GM21423 (cell line): Measurements from ENCODE around the gene ALKBH5.

Experiments used
- ATAC-seq: cut with Tn5 transposase; IDR thresholded peaks from one replicate; pipeline ENCODE4 v1.9.1; 2021; ENCODE audit warnings: mild to moderate bottlenecking, moderate library complexity; ENCODE audit not compliant: unreplicated experiment

ALKBH5 gene

GRCh38 chr17:18238299-18238698 lies 54.7 kb downstream of the ALKBH5 start:
- no peak for ATAC-seq

GRCh38 chr17:18240449-18240848 lies 56.8 kb downstream of the ALKBH5 start:
- no peak for ATAC-seq

GRCh38 chr17:18241229-18241871 lies 57.7 kb downstream of the ALKBH5 start:
- no peak for ATAC-seq

- ATAC-seq = no peak
Measured at GRCh38 chr17:18245038-18245776, 61.6 kb downstream of the ALKBH5 start.

- no peak for ATAC-seq
Measured at GRCh38 chr17:18246109-18246725, 62.6 kb downstream of the ALKBH5 start.

- ATAC-seq = no peak
Measured at GRCh38 chr17:18246880-18247612, 63.4 kb downstream of the ALKBH5 start.

- ATAC-seq = no peak
Measured at GRCh38 chr17:18247613-18248001, 64.0 kb downstream of the ALKBH5 start.

GRCh38 chr17:18248300-18248731 lies 64.7 kb downstream of the ALKBH5 start:
- ATAC-seq = no peak

- ATAC-seq = no peak
Measured at GRCh38 chr17:18248811-18249210, 65.2 kb downstream of the ALKBH5 start.

GRCh38 chr17:18250259-18250658 lies 66.6 kb downstream of the ALKBH5 start:
- no peak for ATAC-seq

- ATAC-seq = no peak
Measured at GRCh38 chr17:18250708-18251107, 67.1 kb downstream of the ALKBH5 start.

GRCh38 chr17:18251204-18251603 lies 67.6 kb downstream of the ALKBH5 start:
- ATAC-seq = no peak

GRCh38 chr17:18252160-18252559 lies 68.5 kb downstream of the ALKBH5 start:
- no peak for ATAC-seq

GRCh38 chr17:18253187-18253884 lies 69.7 kb downstream of the ALKBH5 start:
- no peak for ATAC-seq

GRCh38 chr17:18253947-18254821 lies 70.6 kb downstream of the ALKBH5 start:
- ATAC-seq = no peak

- ATAC-seq = no peak
Measured at GRCh38 chr17:18254888-18255649, 71.4 kb downstream of the ALKBH5 start.

GRCh38 chr17:18256351-18256750 lies 72.7 kb downstream of the ALKBH5 start:
- no peak for ATAC-seq

GRCh38 chr17:18256776-18257175 lies 73.1 kb downstream of the ALKBH5 start:
- no peak for ATAC-seq
